ENCODE data around the gene PPM1M.
"Not testable (repeated sequence)": the region's sequence is repeated elsewhere in the genome, so short reads cannot be mapped to it uniquely, and the experiment has no call there.

PPM1M gene

GRCh38 chr3:52248165-52248541 lies 2.6 kb downstream of the PPM1M start:
- no peak for DNase-seq

GRCh38 chr3:52248816-52249547 lies 3.4 kb downstream of the PPM1M start:
- no peak for DNase-seq

- no peak for DNase-seq
Measured at GRCh38 chr3:52249683-52250082, 4.1 kb downstream of the PPM1M start.

GRCh38 chr3:52250122-52250521 lies 4.6 kb downstream of the PPM1M start:
- DNase-seq: no peak

- no peak for DNase-seq
Measured at GRCh38 chr3:52253314-52254304, 8.1 kb downstream of the PPM1M start.

- DNase-seq: no peak
Measured at GRCh38 chr3:52254608-52255007, 9.0 kb downstream of the PPM1M start.

- DNase-seq: no peak
Measured at GRCh38 chr3:52256159-52256558, 10.6 kb downstream of the PPM1M start.

- no peak for DNase-seq
Measured at GRCh38 chr3:52256622-52257021, 11.1 kb downstream of the PPM1M start.

GRCh38 chr3:52257911-52258310 lies 12.4 kb downstream of the PPM1M start:
- DNase-seq: no peak

GRCh38 chr3:52259035-52259434 lies 13.5 kb downstream of the PPM1M start:
- DNase-seq: no peak

GRCh38 chr3:52259448-52259847 lies 13.9 kb downstream of the PPM1M start:
- no peak for DNase-seq

- DNase-seq: no peak
Measured at GRCh38 chr3:52262447-52262846, 16.9 kb downstream of the PPM1M start.

- DNase-seq: no peak
Measured at GRCh38 chr3:52265387-52265786, 19.8 kb downstream of the PPM1M start.

- no peak for DNase-seq
Measured at GRCh38 chr3:52268036-52268435, 22.5 kb downstream of the PPM1M start.

- DNase-seq: no peak
Measured at GRCh38 chr3:52269776-52270175, 24.2 kb downstream of the PPM1M start.

- DNase-seq: no peak
Measured at GRCh38 chr3:52270252-52270754, 24.7 kb downstream of the PPM1M start.

- DNase-seq: not testable (repeated sequence)
Measured at GRCh38 chr3:52272172-52272571, 26.6 kb downstream of the PPM1M start.

GRCh38 chr3:52272831-52273230 lies 27.3 kb downstream of the PPM1M start:
- DNase-seq: no peak

GRCh38 chr3:52274781-52275180 lies 29.2 kb downstream of the PPM1M start:
- DNase-seq: not testable (repeated sequence)

GRCh38 chr3:52277071-52277964 lies 31.8 kb downstream of the PPM1M start:
- no peak for DNase-seq

- no peak for DNase-seq
Measured at GRCh38 chr3:52277972-52278509, 32.5 kb downstream of the PPM1M start.

- DNase-seq: no peak
Measured at GRCh38 chr3:52278510-52279069, 33.0 kb downstream of the PPM1M start, which contains the start of gene WDR82. Gene WDR82, minus strand, starts transcription at chr3:52278649. Its CDS starts 288 bp downstream, at chr3:52278361.

Data from NCI-H2081 treated with DMSO at 0.1 percent for 48 hours (cell line).